HG02571 (cell line): Measurements from ENCODE around the gene KIF26A.

Experiments
- ATAC-seq: cut with Tn5 transposase; IDR thresholded peaks from one replicate; pipeline ENCODE4 v1.9.1; 2021; ENCODE audit warnings: mild to moderate bottlenecking, moderate library complexity; ENCODE audit not compliant: unreplicated experiment

Gene KIF26A

GRCh38 chr14:104138098-104138717, at the start of gene KIF26A:
KIF26A (plus strand) TSS chr14:104138587; CDS start chr14:104138723, 136 bp downstream.
- no peak for ATAC-seq

- no peak for ATAC-seq
These were observed 48.2 kb upstream of the KIF26A start for GRCh38 chr14:104090071-104090748.

- ATAC-seq = no peak
These were observed 47.1 kb upstream of the KIF26A start for GRCh38 chr14:104091061-104091926.

GRCh38 chr14:104091927-104092771, 46.2 kb upstream of the KIF26A start:
- no peak for ATAC-seq

- no peak for ATAC-seq
These were observed 45.4 kb upstream of the KIF26A start for GRCh38 chr14:104092931-104093365.

- no peak for ATAC-seq
These were observed 44.9 kb upstream of the KIF26A start for GRCh38 chr14:104093366-104094055.

GRCh38 chr14:104094056-104094708, 44.2 kb upstream of the KIF26A start:
- ATAC-seq = no peak

- ATAC-seq = no peak
These were observed 43.5 kb upstream of the KIF26A start for GRCh38 chr14:104094709-104095425.

- no peak for ATAC-seq
These were observed 42.7 kb upstream of the KIF26A start for GRCh38 chr14:104095426-104096310.

GRCh38 chr14:104096318-104096717, 42.1 kb upstream of the KIF26A start:
- no peak for ATAC-seq

GRCh38 chr14:104096751-104097700, 41.4 kb upstream of the KIF26A start:
- no peak for ATAC-seq

- no peak for ATAC-seq
These were observed 39.9 kb upstream of the KIF26A start for GRCh38 chr14:104098272-104099095.

GRCh38 chr14:104099096-104100041, 39.0 kb upstream of the KIF26A start:
- no peak for ATAC-seq

GRCh38 chr14:104100171-104101085, 38.0 kb upstream of the KIF26A start:
- ATAC-seq = no peak
